ENCODE results near the gene HIGD2A. TPM values are rescaled to one million over a fixed set of nuclear protein-coding genes. Genes with fewer than 3 reads are reported as not detected.

The HIGD2A gene
- total and polyA plus RNA-seq, 2 of the 13 experiments (the other 11 are each of a cell fraction or from before 2014, with no cell fraction given): 89.2 to 146 TPM

GRCh38 chr5:176341325-176342157 is 47.0 kb upstream of the HIGD2A start (continued):
- TF ChIP-seq ZNF609 (CRISPR knock-in tag; IDR thresholded peaks at IDR 0.05; ENCODE audit: borderline replicate concordance) (no peak), MAFK (conservative IDR thresholded peaks at IDR 0.05 in 1 of 2, IDR thresholded peaks at IDR 0.05 in 1 of 2; ENCODE audit: low read length in 2 of 2) (peak; percentile 11 to 28; a peak in 1 of 4 replicates), GZF1 (CRISPR knock-in tag; IDR thresholded peaks at IDR 0.05) (no peak), MED1 (CRISPR knock-in tag; IDR thresholded peaks at IDR 0.05) (peak; percentile 49), FOXA3 (CRISPR knock-in tag; IDR thresholded peaks at IDR 0.05) (peak; percentile 60), MED13 (CRISPR knock-in tag; IDR thresholded peaks at IDR 0.05) (no peak), IRF2 (CRISPR knock-in tag; IDR thresholded peaks at IDR 0.05) (0 out of 2 replicates have a peak, but pooled peaks have one; percentile 41), ZMAT3 (CRISPR knock-in tag; conservative IDR thresholded peaks at IDR 0.05) (no peak), RARA (CRISPR knock-in tag; IDR thresholded peaks at IDR 0.05) (peak; percentile 28; the same call in 1 of the 2 replicates), GABPB1 (CRISPR knock-in tag; IDR thresholded peaks at IDR 0.05) (no peak), ATF2 (CRISPR knock-in tag; IDR thresholded peaks at IDR 0.05) (no peak), NCOA2 (CRISPR knock-in tag; IDR thresholded peaks at IDR 0.05) (no peak), ATF7 (IDR thresholded peaks at IDR 0.05) (0 out of 2 replicates have a peak, but pooled peaks have one; percentile 19), ATF7 (CRISPR knock-in tag; IDR thresholded peaks at IDR 0.05) (no peak), HNF4G (IDR thresholded peaks at IDR 0.05; ENCODE audit: borderline replicate concordance, low read depth, low read length) (peak; percentile 13; the same call in 1 of the 2 replicates), HNF4G (CRISPR knock-in tag; IDR thresholded peaks at IDR 0.05; ENCODE audit: borderline replicate concordance, low read depth) (no peak), FOXO4 (CRISPR knock-in tag; conservative IDR thresholded peaks at IDR 0.05) (no peak), ARID5B (CRISPR knock-in tag; IDR thresholded peaks at IDR 0.05) (peak; percentile 49)

Data from HepG2 (cell line).